ENCODE data around the gene MICAL2.
A peak's percentile ranks its signal among the peaks of the same experiment; 100 is the strongest.

The MICAL2 gene

DNA sequence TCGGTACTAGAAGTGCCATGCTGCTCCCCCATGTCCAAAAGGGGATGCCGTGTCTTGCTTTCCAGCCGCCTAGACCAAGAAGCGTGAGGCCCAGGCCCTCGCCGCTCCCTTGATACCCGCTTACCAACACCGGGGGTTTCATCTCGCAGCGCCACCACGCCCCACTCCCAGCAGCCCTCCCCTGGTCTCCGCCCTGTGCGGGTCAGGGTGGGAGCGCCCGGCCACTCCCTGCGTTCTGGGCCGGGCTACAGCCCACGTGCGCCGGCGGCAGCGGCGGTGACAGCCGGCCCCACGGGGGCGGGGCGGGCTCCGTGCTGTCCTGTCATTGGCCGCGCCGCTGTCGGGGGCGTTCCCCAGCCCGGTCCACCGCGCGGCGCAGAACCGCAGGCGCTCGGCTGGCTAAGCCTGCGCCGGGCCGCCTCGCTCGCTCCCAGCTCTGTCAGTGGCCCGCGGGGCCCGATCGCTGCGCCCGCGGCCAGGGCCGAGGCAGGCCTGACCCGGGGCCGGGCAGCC, at the start of gene MICAL2 (continued):
- TF ChIP-seq, protein P1, sequence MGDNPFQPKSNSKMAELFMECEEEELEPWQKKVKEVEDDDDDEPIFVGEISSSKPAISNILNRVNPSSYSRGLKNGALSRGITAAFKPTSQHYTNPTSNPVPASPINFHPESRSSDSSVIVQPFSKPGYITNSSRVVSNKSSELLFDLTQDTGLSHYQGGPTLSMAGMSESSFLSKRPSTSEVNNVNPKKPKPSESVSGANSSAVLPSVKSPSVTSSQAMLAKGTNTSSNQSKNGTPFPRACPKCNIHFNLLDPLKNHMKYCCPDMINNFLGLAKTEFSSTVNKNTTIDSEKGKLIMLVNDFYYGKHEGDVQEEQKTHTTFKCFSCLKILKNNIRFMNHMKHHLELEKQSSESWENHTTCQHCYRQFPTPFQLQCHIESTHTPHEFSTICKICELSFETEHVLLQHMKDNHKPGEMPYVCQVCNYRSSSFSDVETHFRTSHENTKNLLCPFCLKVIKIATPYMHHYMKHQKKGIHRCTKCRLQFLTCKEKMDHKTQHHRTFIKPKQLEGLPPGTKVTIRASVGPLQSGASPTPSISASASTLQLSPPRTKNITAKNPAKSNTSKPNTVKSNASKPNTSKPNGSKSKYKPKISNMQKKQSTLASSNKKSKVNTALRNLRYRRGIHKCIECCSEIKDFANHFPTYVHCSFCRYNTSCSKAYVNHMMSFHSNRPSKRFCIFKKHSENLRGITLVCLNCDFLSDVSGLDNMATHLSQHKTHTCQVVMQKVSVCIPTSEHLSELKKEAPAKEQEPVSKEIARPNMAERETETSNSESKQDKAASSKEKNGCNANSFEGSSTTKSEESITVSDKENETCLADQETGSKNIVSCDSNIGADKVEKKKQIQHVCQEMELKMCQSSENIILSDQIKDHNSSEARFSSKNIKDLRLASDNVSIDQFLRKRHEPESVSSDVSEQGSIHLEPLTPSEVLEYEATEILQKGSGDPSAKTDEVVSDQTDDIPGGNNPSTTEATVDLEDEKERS (tag by site-specific recombination; IDR thresholded peaks at IDR 0.05) = no peak
- TF ChIP-seq ZNF350 (tag by site-specific recombination; IDR thresholded peaks at IDR 0.05) = no peak
- TF ChIP-seq SCRT1 (tag by site-specific recombination; IDR thresholded peaks at IDR 0.05; ENCODE audit: borderline replicate concordance) = no peak
- no peak for TF ChIP-seq ZNF10 (tag by site-specific recombination; IDR thresholded peaks at IDR 0.05)
- 0 out of 2 replicates have a peak, but pooled peaks have one; percentile 15 for TF ChIP-seq HOXC10 (CRISPR knock-in tag; IDR thresholded peaks at IDR 0.05)
- TF ChIP-seq ZBTB44 (tag by site-specific recombination; IDR thresholded peaks at IDR 0.05) = no peak
- no peak for TF ChIP-seq ZNF548 (tag by site-specific recombination; IDR thresholded peaks at IDR 0.05)
- TF ChIP-seq, protein P2, sequence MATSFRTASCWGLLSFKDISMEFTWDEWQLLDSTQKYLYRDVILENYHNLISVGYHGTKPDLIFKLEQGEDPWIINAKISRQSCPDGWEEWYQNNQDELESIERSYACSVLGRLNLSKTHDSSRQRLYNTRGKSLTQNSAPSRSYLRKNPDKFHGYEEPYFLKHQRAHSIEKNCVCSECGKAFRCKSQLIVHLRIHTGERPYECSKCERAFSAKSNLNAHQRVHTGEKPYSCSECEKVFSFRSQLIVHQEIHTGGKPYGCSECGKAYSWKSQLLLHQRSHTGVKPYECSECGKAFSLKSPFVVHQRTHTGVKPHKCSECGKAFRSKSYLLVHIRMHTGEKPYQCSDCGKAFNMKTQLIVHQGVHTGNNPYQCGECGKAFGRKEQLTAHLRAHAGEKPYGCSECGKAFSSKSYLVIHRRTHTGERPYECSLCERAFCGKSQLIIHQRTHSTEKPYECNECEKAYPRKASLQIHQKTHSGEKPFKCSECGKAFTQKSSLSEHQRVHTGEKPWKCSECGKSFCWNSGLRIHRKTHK (tag by site-specific recombination; IDR thresholded peaks at IDR 0.05) = no peak
- TF ChIP-seq ZBTB8A (tag by site-specific recombination; IDR thresholded peaks at IDR 0.05) = peak; percentile 69
- no peak for TF ChIP-seq YY1 (tag by site-specific recombination; IDR thresholded peaks at IDR 0.05)
- no peak for TF ChIP-seq AEBP2 (tag by site-specific recombination; IDR thresholded peaks at IDR 0.05; ENCODE audit: borderline replicate concordance)
- TF ChIP-seq ZNF776 (tag by site-specific recombination; IDR thresholded peaks at IDR 0.05; ENCODE audit: borderline replicate concordance) = no peak
- TF ChIP-seq ZBTB1 (tag by site-specific recombination; IDR thresholded peaks at IDR 0.05) = no peak
- no peak for TF ChIP-seq ZNF324 (tag by site-specific recombination; IDR thresholded peaks at IDR 0.05)
- TF ChIP-seq TSHZ1 (tag by site-specific recombination; IDR thresholded peaks at IDR 0.05; ENCODE audit: borderline replicate concordance) = no peak
- TF ChIP-seq GLI4 (tag by site-specific recombination; IDR thresholded peaks at IDR 0.05) = no peak
- no peak for TF ChIP-seq ZBTB11 (tag by site-specific recombination; conservative IDR thresholded peaks at IDR 0.05; ENCODE audit: low read depth)
- no peak for TF ChIP-seq TRIM28 (IDR thresholded peaks at IDR 0.05; ENCODE audit: borderline replicate concordance, low read length)
- TF ChIP-seq, protein P3, sequence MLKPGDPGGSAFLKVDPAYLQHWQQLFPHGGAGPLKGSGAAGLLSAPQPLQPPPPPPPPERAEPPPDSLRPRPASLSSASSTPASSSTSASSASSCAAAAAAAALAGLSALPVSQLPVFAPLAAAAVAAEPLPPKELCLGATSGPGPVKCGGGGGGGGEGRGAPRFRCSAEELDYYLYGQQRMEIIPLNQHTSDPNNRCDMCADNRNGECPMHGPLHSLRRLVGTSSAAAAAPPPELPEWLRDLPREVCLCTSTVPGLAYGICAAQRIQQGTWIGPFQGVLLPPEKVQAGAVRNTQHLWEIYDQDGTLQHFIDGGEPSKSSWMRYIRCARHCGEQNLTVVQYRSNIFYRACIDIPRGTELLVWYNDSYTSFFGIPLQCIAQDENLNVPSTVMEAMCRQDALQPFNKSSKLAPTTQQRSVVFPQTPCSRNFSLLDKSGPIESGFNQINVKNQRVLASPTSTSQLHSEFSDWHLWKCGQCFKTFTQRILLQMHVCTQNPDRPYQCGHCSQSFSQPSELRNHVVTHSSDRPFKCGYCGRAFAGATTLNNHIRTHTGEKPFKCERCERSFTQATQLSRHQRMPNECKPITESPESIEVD (tag by site-specific recombination; IDR thresholded peaks at IDR 0.05) = no peak
- TF ChIP-seq KLF9 (tag by site-specific recombination; IDR thresholded peaks at IDR 0.05; ENCODE audit: low read depth) = peak; percentile 80
- no peak for TF ChIP-seq ZNF580 (tag by site-specific recombination; IDR thresholded peaks at IDR 0.05)

Measured in HEK293 (cell line).